Left renal cortex interstitium (tissue), 4 donors: ENCODE measurements around the gene RNF130. TPM values are rescaled to one million over a fixed set of nuclear protein-coding genes. Genes with fewer than 3 reads are reported as not detected.
A peak's percentile ranks its signal among the peaks of the same experiment; 100 is the strongest.

Experiments used
- DNase-seq, 4 donors: peaks; one replicate each; pipeline ENCODE4 v3.0.0-alpha.2; 2013; ENCODE audit warnings: low read depth in 4 of 4, low spot score in 2 of 4, missing footprints in 1 of 4
- polyA plus RNA-seq, 4 donors: library from polyadenylated mRNA; unstranded; fragments of 120-200 nt; gene quantifications; one replicate each; pipeline ENCODE4 v1.2.1, GENCODE V29; 2013; ENCODE audit not compliant: insufficient read length in 4 of 4

Gene RNF130, protein sequence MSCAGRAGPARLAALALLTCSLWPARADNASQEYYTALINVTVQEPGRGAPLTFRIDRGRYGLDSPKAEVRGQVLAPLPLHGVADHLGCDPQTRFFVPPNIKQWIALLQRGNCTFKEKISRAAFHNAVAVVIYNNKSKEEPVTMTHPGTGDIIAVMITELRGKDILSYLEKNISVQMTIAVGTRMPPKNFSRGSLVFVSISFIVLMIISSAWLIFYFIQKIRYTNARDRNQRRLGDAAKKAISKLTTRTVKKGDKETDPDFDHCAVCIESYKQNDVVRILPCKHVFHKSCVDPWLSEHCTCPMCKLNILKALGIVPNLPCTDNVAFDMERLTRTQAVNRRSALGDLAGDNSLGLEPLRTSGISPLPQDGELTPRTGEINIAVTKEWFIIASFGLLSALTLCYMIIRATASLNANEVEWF
- polyA plus RNA-seq = 10 to 100 TPM; 71.0 to 77.0 (median 74.7) TPM

DNA sequence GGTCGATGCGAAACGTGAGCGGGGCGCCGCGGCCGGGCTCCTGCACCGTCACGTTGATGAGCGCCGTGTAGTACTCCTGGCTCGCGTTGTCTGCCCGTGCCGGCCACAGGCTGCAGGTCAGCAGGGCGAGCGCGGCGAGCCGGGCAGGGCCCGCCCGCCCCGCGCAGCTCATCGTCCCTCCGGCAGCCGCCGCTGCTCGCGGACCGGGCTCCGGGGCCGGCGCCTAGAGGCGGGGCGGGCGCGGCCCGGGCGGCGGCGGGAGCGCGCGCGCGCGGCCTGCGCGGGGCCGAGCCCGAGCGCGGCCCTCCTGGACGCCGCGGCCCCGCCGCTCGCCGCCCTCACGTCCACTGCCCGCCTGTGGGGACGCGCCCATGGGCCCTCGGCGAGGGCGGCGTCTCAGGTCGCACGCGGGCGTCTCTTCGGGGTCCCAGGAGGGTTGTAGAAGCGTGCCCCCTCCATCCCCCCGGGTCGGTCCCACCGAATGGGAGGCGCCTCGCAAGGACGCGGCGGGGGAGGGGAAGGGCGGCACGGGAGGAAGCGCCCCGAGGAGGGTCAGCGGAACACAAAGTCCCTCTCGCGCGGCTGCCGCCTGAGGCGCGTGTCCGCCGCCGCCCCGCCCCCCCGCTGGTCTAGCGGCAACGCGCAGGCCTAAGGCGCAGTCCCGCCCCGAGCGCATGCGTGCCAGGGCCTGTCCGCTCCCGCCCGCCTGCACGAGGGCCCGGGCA, at the start of gene RNF130:
Gene RNF130 (minus strand): TSS at position 229 of the 725 bp plus-strand sequence. CDS start 57 bp downstream, at position 172.
- peak; percentile 79 to 87 (median 82) for DNase-seq

DNA sequence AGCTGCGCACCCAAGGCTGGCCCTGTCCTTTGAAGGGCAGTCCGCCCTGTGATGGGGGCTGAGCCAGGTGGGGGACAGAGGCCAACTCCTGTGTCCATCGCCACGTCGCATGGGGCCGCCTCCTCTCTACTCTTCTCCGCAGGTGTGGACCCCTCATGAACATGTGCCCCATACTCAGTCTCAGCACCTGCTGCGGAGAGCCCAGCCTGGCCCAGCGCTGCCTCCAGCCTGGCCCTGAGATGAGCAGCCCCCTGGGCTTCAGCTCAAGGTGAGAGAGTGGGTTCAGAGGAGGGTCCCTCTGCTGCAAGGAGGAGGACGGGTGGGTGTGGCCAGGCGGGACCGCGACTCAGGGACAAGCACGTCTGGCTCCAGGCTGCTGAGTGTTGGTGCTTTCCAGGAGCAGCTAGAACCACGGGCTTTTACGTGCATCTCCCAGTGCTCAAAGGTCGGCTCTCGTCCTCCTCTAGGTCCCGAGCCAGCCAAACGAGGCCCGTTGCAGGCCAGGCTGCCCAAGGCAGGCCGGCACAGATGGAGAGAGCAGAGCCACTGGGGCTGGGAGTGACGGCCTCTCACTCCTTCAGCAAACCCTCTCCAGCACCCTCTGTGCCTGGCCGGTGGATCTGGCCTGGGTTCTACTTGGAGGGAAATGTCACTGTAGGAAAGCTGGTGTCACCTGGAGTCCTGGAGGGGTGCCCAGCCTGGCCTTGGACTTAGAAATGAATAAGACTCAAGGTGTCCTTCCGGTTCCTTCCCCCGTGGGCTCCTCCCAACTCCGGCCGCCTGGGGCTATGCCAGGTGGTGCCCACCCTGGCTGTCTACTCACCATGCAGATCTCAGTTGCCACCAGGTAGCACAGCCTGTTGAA, 48.9 kb upstream of the RNF130 start:
- no peak for DNase-seq

DNA sequence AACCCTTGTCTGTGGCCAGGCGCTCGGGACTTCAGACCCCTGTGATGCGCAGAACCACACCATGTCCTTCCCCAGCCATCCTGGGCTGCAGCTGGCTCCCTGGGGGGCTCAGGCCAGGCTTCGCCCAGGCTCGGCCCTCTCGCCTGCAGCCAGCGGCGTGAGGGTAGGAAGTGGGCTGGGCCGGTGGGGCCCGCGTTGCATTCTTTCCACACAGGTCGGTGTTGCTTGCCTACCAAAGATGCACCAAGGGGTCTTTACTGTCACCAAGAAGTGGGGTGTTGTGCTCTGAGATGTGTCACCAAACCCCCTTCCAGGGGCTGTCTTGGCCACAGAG, 48.3 kb upstream of the RNF130 start:
- DNase-seq = no peak

DNA sequence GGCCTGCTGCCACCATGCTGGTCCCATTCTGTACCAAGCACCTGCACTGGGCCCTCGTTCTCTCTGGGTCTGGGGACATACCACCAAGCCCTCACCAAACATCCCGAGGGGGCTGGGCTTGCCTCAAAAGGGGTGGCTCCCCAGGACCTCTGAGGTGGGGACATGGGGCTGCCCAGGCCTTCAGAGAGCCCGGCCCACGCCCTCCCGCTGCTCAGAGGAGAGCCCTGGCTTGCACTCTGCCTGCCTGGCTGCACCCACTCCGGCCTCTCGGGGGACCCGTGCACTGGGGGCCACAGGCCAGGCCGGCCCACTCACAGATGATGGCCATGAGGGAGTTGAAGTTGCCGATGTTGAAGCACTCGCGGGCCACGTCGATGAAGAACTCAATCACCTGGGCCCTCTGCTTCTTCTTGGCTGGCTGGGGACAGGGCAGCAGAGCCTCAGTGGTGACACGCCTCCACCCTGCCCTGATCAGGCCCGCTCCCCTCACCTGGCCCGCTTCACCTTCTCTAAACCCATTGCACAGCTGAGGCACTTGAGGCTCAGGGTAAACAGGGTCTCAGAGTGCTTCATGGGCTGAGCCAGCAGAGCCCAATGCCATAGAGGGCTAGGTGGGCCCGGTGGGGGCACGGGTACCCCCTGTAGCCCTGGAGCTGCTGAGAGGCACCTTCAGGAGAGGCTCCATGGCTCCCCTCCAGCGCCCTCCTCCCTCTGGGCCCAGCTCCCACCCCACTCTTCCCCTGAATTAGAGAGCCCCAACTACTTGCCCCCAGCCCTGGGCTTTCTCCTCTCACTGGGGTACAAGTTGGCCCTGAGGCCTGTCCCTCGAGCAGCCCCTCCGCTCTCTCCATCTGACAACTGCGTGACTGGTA, 47.7 kb upstream of the RNF130 start:
- DNase-seq = no peak

DNA sequence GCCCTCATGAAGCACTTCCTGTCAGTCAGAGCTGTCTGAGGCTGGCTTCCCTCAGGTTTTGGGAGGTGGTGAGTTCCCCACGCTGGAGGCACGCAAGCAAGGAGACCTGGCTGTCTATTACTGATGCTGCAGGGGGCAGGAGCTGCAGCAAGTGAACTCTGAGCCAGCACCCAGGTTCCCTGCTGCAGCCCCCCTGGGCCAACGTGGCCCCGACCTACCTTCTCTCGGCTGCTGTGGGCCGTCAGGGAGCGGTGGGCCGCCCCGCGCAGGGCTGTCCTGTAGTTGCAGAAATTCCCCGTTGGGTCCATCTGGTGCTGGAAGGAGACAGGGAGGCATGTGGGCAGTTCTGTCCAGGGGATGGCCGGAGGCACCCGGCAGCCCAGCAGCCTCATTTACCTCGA, 46.8 kb upstream of the RNF130 start:
- no peak for DNase-seq

DNA sequence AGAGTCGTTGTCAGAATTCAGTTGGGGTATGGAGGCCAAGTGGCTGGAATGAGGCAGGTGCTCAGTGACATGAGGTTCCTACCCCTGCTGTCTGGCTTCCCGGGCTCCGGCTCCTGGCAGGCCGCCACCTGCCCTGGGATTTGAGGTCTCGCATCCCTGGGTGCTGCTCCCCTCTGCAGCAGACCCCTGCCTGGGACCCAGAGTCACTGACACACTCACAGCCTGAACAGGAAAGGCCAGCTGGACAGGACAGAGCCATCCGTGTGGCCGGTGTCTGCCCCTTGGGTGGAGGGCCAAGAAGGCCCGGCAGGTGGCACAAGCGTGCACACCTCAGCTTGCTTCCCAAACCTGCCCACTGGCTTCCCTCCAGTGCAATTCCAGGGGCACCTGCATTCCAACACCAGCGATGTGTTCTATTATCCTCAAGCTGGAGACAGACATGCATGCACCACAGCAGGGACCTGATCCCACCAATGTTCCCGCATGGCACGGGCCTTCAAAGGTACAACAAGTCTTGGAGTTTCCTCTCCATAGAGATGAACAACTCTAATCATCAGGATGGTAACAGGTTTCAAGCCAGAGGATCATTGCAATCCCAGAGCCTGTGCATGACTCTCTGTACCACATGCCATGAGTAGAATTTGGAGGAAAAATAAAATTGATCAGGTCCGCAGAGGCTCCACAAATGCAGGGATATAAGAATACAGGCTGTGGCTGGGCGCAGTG, 45.6 kb upstream of the RNF130 start:
- no peak for DNase-seq

DNA sequence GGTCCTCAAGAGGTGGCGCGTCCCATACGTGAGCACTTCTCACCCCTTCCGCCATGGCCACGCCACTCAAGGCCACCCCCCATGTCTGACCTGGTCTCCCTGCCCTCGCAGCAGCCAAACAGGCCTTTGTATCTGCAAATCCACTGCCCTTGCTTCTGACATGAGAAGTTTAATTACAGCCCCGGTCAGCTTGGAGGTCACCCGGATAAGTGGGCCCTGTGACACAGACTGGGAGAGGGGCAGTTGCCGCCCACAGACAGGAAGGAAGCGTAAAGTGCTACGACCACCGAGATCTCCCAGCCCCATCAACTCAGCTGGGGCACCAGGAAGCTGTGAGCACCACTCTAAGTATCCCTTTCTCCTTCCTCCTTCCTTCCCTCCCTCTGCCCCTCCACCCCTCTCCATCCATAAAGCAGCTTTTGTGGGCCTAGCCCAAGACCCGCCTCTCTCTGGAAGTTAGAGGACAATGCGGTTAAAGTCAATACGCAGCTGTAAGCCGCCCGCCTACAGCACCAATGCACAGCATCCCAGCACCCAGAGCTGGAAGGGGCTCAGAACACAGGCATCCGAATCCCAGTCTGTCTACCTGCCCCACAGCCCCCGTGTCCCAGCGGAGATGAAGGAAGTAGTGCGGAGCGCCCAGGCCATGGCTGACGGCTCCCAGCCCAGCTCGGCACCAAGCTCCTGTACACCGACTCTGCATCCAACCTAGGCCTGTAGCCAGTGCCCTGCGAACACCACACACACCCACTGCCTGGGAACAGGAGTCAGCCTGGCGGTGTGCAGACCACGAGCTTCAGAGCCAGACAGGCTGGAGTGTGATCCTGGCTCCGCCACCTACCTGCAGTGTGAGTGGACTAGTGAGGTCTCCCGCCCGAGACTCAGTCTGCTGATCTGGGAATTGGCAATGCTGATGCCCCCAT, 44.8 kb upstream of the RNF130 start:
- DNase-seq = no peak

DNA sequence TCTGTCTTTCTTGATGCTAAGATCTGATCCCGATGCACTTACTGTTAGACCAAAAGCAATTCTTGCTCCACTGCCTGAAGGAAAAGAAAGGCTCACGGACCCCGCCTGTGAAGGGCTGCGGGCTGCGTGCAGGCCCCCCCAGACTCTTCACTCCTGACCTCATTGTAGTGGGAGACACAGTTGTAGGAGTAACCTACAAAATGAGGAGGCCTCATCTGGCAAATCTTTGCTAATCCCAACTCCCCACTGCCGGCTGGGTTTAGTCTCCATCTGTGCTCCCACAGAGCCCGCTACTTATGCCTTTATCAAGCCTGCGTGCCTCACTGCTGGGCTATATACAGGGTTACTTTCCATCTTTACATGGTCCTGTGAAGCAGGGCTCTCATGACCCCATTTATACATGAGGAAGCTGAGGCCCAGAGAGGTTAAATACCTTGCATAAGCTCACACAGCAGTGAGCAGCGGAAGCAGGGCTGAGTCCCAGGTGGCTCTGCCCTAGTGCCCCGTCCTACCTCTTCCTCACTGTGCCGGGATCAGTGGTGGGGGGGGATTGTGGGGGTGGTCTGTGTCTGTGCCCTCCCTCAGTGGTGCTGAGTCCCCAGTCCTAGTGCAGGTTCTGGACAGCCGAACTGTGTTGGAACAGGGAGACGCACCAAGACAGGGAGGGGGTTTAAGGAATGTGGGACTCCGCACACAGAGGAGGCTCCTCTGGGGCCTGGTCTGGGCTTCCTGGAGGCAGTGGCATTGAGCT, 43.9 kb upstream of the RNF130 start:
- DNase-seq = no peak

DNA sequence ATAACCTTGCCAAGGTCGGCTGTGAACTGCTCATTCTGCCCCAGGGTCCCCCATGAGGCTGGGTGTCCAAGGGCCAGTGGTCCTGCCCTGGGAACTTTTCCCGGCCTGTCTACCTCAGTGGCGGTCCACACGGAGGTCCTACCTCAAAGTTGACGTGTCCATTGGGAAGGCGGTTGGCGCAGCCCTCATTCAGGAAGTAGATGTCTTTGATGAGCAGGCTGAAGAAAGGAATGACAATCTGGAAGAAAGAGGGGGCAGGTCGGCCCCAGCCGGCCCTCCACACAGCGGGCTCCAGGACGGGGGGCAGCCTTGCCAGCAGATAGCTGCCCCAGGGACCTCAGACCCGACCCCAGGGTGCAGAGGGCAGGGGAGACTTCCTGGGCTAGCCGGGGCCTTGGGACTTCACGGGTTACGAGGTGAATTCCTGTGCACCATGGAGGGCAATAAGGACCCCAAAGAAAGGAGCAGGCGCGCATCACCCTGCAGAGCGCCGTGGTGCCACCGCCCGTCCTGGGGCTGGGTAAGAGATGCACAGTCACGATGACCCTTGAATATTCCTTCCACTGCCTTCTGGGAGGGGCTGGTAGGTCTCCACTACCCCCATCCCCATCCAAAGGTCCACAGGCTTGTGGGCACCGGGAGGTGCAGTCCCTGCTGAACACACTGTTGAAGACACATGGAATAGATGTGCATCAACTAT, 42.9 kb upstream of the RNF130 start:
- no peak for DNase-seq

DNA sequence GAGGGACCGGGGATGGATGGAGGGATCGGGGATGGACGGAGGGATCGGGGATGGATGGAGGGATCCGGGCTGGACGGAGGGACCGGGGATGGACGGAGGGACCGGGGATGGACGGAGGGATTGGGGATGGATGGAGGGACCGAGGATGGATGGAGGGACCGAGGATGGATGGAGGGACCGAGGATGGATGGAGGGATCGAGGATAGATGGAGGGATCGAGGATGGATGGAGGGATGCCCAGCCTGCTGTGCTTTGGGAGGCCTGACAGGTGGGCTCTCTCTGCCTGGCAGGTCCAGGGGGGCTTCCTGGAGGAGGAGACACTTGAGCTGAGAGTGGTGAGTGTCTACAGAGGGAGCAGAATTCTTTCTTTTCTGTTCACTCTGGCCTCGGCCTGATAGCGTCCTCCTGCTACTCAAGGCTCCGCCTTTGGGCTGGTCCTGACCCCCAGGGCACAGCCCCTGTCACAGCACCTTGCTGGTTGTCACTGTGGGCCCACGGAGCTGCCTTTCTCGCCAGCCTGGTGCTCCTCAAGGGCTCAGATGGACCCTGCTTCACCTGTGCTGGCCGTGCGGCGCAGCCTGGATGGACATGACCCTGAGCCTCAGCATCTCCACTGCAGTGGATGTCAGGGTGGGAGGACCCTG, 42.2 kb upstream of the RNF130 start:
- no peak for DNase-seq

DNA sequence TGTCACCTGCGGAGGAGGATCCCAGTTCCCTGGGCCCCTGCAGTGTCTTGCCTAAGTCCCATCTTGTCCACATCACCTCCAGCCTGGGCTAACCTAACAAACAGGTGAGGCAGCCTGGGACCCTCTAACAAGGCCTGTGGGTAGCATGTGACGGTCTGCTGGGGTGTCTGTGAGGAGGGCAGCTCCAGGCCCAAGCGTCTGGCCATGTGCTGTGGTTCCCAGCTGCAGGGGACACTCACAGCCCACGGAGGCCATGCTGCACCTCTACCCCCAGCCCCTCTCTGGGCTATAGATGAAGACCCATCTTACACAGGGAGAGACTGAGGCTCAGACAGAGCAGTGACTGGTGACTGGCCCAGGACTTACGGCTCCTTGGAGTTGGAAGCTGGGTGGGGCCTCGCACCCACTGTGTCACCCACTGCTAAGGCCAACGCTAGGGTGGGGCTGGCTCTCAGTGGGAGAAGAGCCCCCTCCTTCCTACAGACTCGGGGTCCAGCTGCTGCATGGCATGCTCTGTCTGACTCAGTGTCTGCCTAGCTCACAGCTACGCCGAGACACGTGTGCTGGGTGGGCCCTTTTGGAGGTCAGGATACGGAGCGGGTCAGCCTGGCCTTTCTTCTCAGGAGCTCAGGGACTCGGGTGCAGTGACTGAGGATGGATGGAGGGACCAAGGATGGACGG, 40.8 kb upstream of the RNF130 start:
- no peak for DNase-seq

DNA sequence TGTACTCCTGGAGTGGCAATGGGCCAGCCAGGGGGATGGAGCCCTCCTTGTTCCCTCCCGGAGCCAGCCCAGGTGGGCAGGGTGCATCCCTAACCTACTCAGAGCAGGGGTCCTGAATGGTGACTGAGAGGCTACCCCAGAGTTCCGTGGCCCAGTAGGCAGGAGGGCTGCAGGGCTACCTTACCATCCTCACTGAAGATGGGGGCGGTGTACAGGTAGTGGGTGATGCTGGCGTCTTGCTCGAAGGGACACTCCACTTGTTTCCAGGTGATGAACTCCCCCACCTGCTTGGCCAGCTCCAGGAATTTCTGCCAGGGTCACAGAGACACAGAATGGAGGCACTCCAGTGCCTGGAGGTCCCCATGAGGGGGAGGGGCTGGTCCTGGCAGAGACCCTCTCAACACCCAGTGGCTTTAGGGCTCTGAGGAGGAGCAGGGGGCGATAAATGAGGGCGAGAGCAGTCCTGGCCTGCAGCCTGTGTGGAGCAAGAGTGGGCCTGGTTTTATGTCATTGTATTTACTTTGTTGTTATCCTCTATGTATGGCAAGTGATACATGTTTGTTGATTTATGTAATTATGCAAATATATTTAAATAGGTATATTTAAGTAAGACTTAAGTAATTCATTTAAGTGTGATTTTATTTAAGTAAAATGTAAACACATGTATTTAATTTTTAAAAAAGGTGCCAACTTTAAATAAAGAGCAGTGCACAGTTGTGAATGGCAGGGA, 39.9 kb upstream of the RNF130 start:
- DNase-seq = no peak

DNA sequence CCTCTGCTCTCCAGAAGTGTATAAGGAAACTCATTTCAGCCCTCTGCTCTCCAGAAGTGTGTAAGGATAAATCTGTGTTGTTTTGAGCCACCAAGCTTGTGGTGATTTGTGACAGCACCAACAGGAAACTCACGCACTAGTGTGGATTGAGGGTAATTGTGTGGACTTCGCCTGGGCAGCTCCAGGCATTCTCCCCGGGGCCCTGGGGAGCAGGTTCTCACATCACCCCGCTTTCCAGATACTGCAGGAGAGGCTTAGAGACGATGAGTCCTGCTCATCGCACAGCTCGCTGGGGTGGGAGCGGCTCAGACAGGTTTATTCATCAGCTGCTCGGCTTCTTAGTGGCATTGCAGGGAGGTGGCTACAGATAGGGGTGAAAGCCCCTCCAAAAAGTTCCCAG, 38.4 kb upstream of the RNF130 start:
- no peak for DNase-seq

DNA sequence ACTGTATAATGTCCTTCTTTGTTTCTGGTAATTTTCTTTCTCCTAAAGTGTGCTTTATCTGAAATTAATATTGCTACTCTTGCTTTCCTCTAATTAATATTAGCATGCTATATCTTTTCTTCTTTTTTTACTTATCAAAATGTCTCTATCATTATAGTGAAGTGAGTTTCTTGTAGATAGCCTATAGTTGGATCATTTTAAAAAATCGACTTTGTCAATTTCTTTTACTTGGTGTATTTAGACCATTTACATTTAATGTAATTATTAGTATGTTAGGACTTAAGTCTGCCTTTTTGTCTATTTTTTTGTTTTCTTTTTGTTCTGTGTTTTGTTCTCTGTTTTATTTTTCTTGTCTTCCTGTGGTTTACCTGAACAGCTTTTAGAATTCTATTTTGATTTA, 35.4 kb upstream of the RNF130 start:
- no peak for DNase-seq

DNA sequence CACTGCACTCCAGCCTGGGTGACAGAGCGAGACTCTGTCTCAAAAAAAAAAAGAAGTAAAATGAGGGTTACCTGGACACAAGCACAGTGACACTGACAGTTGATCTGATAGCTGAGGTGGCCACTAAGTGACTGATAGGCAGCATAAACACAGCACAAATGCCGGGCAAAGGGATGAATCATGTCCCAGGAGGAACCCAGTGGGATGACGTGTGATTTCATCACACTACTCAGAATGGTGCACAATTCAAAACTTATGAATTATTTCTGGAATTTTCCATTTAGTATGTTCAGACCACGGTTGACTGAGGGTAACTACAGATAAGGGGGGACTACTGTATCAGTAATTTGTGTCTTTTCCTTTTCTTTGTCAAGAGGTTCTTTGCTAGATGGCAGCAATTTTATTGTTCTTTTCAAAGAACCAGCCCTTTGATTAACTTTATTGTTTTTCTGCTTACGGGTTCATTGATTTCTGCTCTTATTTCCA, 34.3 kb upstream of the RNF130 start:
- DNase-seq = no peak
